Activated CD8-positive, alpha-beta T cell treated with anti-CD3 and anti-CD28 coated beads for 36 hours (primary cell): Measurements from ENCODE around the gene MLYCD. TPM values are rescaled to one million over a fixed set of nuclear protein-coding genes. Genes with fewer than 3 reads are reported as not detected.
"Not testable (repeated sequence)": the region's sequence is repeated elsewhere in the genome, so short reads cannot be mapped to it uniquely, and the experiment has no call there.

Source experiments
- ATAC-seq: fragments of 200-7000 bp; cut with Tn5 transposase; one replicate; pipeline ENCODE4 v1.10.0; 2021; ENCODE audit warnings: mild to moderate bottlenecking, moderate library complexity
- CTCF ChIA-PET: fragments of 350-600 bp; sonication (Branson Sonifier 250); formaldehyde crosslinking; loops from one replicate; lab custom pipeline; 2021; ENCODE audit warnings: antibody characterized with exemption; lab: Charles Lee
- POLR2A ChIA-PET: fragments of 350-600 bp; sonication (Branson Sonifier 250); formaldehyde crosslinking; loops from one replicate; lab custom pipeline; 2021; ENCODE audit warnings: antibody characterized with exemption; lab: Charles Lee
- DNase-seq: peaks from one replicate; pipeline ENCODE4 v3.0.0-alpha.2; 2020
- H3K27ac Mint-ChIP-seq: one replicate; pipeline ENCODE4 v1.8.0; 2021; ENCODE audit warnings: mild to moderate bottlenecking, mixed read lengths
- H3K27me3 Mint-ChIP-seq: one replicate; pipeline ENCODE4 v1.8.0; 2021; ENCODE audit warnings: mixed read lengths
- H3K36me3 Mint-ChIP-seq: one replicate; pipeline ENCODE4 v1.8.0; 2021; ENCODE audit warnings: low read depth, mixed read lengths
- H3K4me1 Mint-ChIP-seq: one replicate; pipeline ENCODE4 v1.8.0; 2021; ENCODE audit warnings: low read depth, mixed read lengths
- H3K4me3 Mint-ChIP-seq: one replicate; pipeline ENCODE4 v1.8.0; 2021; ENCODE audit warnings: mild to moderate bottlenecking, moderate library complexity, mixed read lengths
- H3K9me3 Mint-ChIP-seq: one replicate; pipeline ENCODE4 v1.8.0; 2021; ENCODE audit warnings: mixed read lengths
- intact Hi-C: fragments of 100-400 bp; cut with micrococcal nuclease; formaldehyde crosslinking; loops from one replicate; pipeline ENCODE4 v1.10.0; 2022
- total RNA-seq, 2 experiments: library from RNA; stranded (reverse); gene quantifications; one replicate each; pipeline ENCODE4 v1.2.3, GENCODE V29; 2021
- TF ChIP-seq, protein P1 (sequence below): fragments of 200-600 bp; IDR thresholded peaks from one replicate; pipeline ENCODE4 v1.8.0; 2022; ENCODE audit warnings: antibody characterized with exemption, mild to moderate bottlenecking

MLYCD gene
- total RNA-seq, 2 experiments from 2014 or later = 3.5 to 3.7 TPM

- H3K4me1 Mint-ChIP-seq = peaks cover 7% of the 10 kb centered on the region
- intact Hi-C loops = no loop called here
- DNase-seq (no peak), ATAC-seq (no peak)
- no peak overlapping the region for H3K27ac Mint-ChIP-seq
- no peaks in the 10 kb centered on the region for H3K9me3 Mint-ChIP-seq
- no peaks in the 10 kb centered on the region for H3K36me3 Mint-ChIP-seq
- no peaks in the 10 kb centered on the region for H3K27me3 Mint-ChIP-seq
- no peak overlapping the region for H3K4me3 Mint-ChIP-seq
- CTCF ChIA-PET = interaction anchor here (1.1 to 2.3 kb wide), 2 partner anchors 11 to 19 kb away, joined by 4 to 9 read pairs; no protein-coding TSS in a partner anchor
- POLR2A ChIA-PET = no interaction called here
- TF ChIP-seq, protein P1, sequence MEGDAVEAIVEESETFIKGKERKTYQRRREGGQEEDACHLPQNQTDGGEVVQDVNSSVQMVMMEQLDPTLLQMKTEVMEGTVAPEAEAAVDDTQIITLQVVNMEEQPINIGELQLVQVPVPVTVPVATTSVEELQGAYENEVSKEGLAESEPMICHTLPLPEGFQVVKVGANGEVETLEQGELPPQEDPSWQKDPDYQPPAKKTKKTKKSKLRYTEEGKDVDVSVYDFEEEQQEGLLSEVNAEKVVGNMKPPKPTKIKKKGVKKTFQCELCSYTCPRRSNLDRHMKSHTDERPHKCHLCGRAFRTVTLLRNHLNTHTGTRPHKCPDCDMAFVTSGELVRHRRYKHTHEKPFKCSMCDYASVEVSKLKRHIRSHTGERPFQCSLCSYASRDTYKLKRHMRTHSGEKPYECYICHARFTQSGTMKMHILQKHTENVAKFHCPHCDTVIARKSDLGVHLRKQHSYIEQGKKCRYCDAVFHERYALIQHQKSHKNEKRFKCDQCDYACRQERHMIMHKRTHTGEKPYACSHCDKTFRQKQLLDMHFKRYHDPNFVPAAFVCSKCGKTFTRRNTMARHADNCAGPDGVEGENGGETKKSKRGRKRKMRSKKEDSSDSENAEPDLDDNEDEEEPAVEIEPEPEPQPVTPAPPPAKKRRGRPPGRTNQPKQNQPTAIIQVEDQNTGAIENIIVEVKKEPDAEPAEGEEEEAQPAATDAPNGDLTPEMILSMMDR = no peak
Observed at GRCh38 chr16:83937922-83938885, 39.3 kb downstream of the MLYCD start.

DNA sequence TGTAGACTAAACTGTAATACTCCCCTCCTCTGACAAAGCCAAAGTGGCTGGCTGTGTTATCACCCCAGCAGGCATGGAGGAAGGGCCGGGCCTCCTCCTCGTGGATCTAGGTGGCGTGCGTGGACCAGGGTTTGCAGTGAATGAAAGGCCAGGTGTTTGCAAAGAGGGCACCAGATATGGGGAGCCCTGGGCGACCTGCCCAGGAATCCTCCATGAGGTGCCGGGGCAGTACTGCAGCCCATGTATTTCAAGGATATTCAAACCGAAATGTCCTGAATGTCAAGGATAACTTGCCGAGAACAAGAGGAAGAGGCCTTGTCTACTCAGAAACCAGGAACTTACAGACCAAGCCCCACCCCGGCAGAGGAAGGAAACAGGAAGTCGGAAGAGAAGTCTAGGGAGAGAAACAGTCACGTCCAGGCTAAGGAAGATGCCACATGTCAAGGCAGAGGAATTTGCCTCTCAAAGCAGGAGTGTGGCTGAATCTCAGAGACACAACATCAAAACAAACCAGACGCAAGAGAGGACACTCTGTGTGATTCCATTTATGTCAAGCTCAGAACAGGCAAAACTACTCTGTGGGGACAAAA lies 40.4 kb downstream of the MLYCD start:
- Mint-ChIP-seq H3K4me3 (no peak overlapping the region), H3K9me3 (no peaks in the 10 kb centered on the region), H3K27ac (no peak overlapping the region), H3K27me3 (no peaks in the 10 kb centered on the region), H3K36me3 (no peaks in the 10 kb centered on the region), H3K4me1 (peaks cover 7% of the 10 kb centered on the region)
- CTCF ChIA-PET = no interaction called here
- DNase-seq (no peak), ATAC-seq (no peak)
- intact Hi-C loops = no loop called here
- TF ChIP-seq, protein P1 = no peak
- POLR2A ChIA-PET = no interaction called here

- intact Hi-C loops = no loop called here
- Mint-ChIP-seq H3K27ac (no peak overlapping the region), H3K36me3 (no peaks in the 10 kb centered on the region), H3K27me3 (no peaks in the 10 kb centered on the region), H3K4me3 (no peak overlapping the region), H3K9me3 (no peaks in the 10 kb centered on the region), H3K4me1 (peaks cover 7% of the 10 kb centered on the region)
- ChIA-PET POLR2A (no interaction called here), CTCF (no interaction called here)
- TF ChIP-seq, protein P1 = no peak
- DNase-seq = no peak
- ATAC-seq = no peak
Observed at GRCh38 chr16:83940119-83940518, 41.2 kb downstream of the MLYCD start.

DNA sequence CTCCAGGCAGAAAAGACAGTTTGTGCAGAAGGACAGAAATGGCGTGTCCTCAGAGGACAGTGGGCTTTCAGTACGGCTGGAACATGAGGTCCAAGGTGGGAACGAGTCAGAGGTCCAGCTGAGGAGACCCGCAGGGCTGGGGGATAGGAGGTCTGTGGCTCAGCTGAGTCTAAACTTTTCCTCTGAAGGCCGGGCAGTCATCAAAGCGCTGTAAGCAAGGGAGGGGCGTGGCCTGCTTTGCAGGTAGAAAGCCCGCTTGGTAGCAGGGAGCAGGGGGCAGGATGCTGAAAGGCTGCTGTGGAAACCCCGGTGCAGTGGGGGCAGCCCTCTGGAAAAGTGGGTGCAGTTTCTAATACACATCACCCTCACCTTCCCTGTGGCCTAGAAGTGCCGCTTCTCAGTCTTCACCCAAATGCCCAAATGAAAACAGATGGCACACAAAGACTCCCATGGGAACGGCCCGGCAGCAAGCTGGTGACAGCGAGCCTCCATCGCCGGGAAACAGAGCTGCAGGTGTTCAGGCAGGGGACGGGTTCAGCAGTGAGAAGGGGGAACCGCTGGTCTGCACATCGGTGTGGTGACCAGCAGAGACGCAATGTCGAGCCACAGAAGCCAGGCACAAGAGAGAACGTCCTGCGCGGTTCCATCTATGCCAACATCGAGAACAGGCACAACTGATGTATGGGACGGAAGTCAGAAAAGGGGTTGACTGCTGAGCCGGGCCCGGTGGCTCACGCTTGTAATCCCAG lies 41.9 kb downstream of the MLYCD start:
- Mint-ChIP-seq H3K4me3 (no peak overlapping the region), H3K36me3 (no peaks in the 10 kb centered on the region), H3K27me3 (no peaks in the 10 kb centered on the region), H3K9me3 (no peaks in the 10 kb centered on the region), H3K27ac (no peak overlapping the region), H3K4me1 (peaks cover 7% of the 10 kb centered on the region)
- TF ChIP-seq, protein P1 = no peak
- intact Hi-C loops = no loop called here
- ChIA-PET POLR2A (no interaction called here), CTCF (no interaction called here)
- DNase-seq (no peak), ATAC-seq (no peak)

- H3K9me3 Mint-ChIP-seq, POLR2A ChIA-PET, CTCF ChIA-PET, DNase-seq, H3K36me3 Mint-ChIP-seq, H3K4me3 Mint-ChIP-seq, H3K27ac Mint-ChIP-seq, intact Hi-C loops, H3K27me3 Mint-ChIP-seq, H3K4me1 Mint-ChIP-seq, ATAC-seq: not testable (repeated sequence)
Observed at GRCh38 chr16:83941546-83941945, 42.6 kb downstream of the MLYCD start.
